ENCODE results near the gene EDC3.

The EDC3 gene

DNA sequence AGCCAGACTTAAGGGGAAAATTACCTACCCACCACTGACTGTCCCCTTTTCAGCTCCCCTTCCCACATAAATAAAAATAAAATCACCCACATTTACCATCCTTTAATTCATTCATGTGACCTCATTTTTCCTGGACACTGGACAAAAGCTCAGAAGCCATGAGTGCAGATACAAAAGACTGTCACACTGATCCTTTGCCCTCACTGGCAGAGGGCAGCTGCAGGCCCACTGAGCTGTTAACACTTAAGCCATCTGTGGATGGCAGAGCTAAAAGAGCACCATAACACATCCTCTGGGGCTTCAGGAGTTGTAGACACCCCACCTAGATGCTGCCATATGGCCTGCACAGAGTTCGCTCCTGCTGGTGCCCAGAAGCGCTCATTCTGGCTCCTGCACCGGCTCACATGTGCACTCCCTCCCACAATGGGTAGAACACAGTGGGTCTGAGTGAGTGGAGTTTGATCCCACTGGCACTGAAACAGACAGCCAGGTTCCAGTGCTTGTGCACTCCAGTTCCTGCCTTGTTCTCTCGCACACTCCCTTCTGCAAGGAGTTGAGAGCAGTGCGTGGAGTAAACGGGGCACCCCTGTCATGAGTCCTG, 38.8 kb downstream of the EDC3 start:
- Mint-ChIP-seq H3K27me3 (no peaks in the 10 kb centered on the region), H3K4me3 (no peak overlapping the region), H3K36me3 (ENCODE audit: insufficient read depth) (no peaks in the 10 kb centered on the region), H3K9me3 (no peaks in the 10 kb centered on the region), H3K4me1 (ENCODE audit: low read depth in 2 of 2) (peaks cover 10 to 23% of the 10 kb centered on the region in 2 donors), H3K27ac (peak overlapping the region in 1 of 2 donors; percentile 29)
- DNase-seq (no peak), ATAC-seq (replicated peaks) (no peak)

DNA sequence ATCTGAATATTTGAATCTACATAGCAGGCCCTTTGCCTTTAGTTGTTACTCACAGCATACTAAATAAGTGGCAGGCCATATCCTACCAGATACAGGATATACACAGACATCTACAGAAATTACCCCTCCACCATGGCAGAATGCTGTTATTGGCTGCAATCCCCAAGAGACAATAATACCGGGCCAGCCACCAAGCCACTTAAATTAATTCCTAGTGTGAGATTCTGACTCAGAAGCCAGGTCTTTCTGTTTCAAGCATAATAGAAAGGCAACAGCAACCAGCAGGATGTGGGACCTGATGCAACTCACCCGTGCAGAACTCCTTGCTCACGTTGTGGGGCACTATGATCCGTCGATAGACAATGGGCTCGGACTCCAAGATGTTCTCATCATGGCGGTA, 40.4 kb downstream of the EDC3 start:
- Mint-ChIP-seq H3K27ac (no peak overlapping the region), H3K36me3 (ENCODE audit: insufficient read depth) (no peaks in the 10 kb centered on the region), H3K4me3 (no peak overlapping the region), H3K27me3 (no peaks in the 10 kb centered on the region), H3K9me3 (no peaks in the 10 kb centered on the region), H3K4me1 (ENCODE audit: low read depth in 2 of 2) (peaks cover 10 to 22% of the 10 kb centered on the region in 2 donors)
- no peak for ATAC-seq (replicated peaks)
- no peak for DNase-seq

DNA sequence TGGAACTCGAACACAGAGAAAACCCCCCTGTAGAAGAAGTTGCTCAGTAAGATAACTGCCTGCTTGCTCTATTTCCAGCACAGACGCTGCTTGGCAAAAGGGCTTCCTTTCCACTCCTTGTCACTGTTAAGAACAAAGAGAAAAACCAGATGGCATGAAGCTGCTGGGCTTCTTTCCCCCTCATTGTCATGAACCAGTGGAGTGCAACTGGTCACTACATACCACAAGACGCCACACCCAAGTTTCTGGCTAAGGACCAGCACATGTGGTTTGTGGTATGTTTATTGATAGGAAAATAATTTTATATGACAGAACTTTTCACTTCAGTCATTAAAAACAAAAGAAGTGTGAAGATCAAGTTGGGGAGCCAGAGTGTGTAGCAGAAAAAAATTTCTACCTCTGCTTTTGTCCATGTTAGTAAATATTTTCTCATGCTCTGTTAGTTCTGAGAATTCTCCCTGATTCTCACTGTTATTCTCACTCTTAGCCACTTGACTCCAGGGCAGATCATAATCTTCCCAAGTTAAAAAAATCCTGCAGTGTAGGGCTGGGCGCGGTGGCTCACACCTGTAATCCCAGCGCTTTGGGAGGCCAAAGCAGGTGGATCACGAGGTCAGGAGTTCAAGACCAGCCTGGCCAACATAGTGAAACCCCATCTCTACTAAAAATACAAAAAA, 42.3 kb downstream of the EDC3 start:
- no peaks in the 10 kb centered on the region for H3K9me3 Mint-ChIP-seq
- H3K4me3 Mint-ChIP-seq: no peak overlapping the region
- H3K36me3 Mint-ChIP-seq (ENCODE audit: insufficient read depth): peaks cover 9% of the 10 kb centered on the region
- ATAC-seq (replicated peaks): no peak
- peak overlapping the region in 1 of 2 donors; percentile 49 for H3K27ac Mint-ChIP-seq
- DNase-seq: no peak
- peaks cover 14 to 28% of the 10 kb centered on the region in 2 donors for H3K4me1 Mint-ChIP-seq (ENCODE audit: low read depth in 2 of 2)
- H3K27me3 Mint-ChIP-seq: no peaks in the 10 kb centered on the region

DNA sequence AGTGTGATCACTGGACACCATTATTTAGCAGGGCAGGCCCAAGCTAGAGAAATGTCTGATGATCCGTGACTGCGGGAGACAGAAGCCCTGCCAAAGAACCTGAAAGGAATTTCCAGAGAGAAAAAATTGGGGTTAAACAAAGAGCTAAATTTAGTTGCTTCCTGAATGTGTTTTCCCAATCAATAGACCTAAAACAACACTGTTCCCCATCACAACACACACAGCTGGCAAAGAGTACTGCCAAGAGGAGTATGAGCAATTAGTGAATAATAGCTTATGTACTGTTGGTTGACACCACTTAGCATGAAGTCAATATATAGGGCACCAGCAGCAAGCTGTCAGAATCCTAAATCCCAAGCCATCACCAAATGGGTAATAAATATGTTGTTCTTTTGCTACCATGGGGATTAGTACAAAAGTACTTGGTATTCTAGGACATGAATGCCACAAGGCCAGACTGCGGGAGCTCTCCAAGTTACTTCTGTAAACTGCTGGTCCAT, 44.5 kb downstream of the EDC3 start:
- DNase-seq: no peak
- H3K36me3 Mint-ChIP-seq (ENCODE audit: insufficient read depth): peaks cover 9% of the 10 kb centered on the region
- ATAC-seq (replicated peaks): no peak
- H3K9me3 Mint-ChIP-seq: no peaks in the 10 kb centered on the region
- no peak overlapping the region for H3K27ac Mint-ChIP-seq
- H3K27me3 Mint-ChIP-seq: no peaks in the 10 kb centered on the region
- H3K4me1 Mint-ChIP-seq (ENCODE audit: low read depth in 2 of 2): peaks cover 14 to 23% of the 10 kb centered on the region in 2 donors
- H3K4me3 Mint-ChIP-seq: no peak overlapping the region

DNA sequence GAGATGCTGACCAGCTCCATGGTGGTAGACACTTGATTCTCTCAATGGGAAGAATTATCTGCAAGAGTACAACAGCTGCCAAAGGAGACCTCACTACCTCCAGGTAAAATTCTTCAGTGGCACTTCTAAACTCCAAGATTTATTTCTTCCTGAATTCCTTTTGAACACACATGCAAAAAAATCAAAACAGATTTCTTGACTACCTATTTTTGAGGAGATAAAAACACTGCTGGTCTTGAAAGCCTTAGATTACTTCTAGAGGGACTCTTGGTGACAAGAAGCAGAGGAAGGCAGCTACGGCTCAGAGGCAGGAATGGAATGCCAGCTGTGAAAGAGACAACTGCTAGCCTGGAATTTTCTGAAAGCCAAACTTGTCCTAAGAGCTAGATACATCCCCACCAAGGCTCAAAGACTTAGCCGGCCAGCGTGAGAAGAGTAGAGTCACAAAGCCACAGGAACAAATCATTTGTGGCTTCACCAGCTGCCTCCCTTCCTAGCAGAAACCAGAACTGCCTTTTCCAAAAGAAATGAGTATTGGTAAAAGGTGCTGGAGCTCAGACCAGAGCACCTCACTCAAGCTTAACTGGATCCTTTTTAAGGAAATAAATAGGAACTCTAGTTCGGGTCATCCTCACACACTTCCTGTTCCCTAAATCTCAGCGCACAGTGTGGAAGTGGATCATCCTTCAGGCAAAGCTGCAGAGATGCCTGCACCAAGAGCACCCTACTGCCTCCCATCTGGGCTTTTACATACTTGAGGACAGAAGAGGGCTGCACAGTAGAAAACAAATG, 47.6 kb downstream of the EDC3 start:
- Mint-ChIP-seq H3K4me1 (ENCODE audit: low read depth in 2 of 2) (peaks cover 13 to 16% of the 10 kb centered on the region in 2 donors), H3K36me3 (ENCODE audit: insufficient read depth) (peaks cover 9% of the 10 kb centered on the region), H3K4me3 (no peak overlapping the region), H3K27ac (no peak overlapping the region), H3K9me3 (no peaks in the 10 kb centered on the region), H3K27me3 (no peaks in the 10 kb centered on the region)
- no peak for ATAC-seq (replicated peaks)
- DNase-seq: no peak

DNA sequence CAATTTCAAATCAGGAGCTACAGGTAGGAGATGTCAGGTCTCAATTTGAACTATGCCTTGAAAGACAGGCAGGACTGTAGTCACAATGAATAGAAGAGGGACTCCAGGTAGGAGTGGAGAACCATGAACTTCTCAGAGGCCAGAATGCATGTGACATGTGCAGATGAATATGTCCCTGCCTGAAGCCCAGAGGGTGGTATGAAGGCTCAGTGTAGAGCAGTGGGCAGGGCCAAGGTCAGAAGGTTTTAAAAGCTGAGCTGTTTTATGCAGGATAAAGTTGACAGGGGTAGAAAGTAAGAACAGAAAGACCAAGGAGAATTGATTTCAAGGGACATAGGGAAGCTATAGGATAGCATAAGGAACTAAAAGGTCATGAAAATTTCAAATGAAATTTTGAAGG, 49.3 kb downstream of the EDC3 start:
- ATAC-seq (replicated peaks): no peak
- Mint-ChIP-seq H3K27ac (no peak overlapping the region), H3K9me3 (no peaks in the 10 kb centered on the region), H3K4me1 (ENCODE audit: low read depth in 2 of 2) (peaks cover 11 to 21% of the 10 kb centered on the region in 2 donors), H3K36me3 (ENCODE audit: insufficient read depth) (peaks cover 9% of the 10 kb centered on the region), H3K27me3 (no peaks in the 10 kb centered on the region), H3K4me3 (no peak overlapping the region)
- DNase-seq: no peak

DNA sequence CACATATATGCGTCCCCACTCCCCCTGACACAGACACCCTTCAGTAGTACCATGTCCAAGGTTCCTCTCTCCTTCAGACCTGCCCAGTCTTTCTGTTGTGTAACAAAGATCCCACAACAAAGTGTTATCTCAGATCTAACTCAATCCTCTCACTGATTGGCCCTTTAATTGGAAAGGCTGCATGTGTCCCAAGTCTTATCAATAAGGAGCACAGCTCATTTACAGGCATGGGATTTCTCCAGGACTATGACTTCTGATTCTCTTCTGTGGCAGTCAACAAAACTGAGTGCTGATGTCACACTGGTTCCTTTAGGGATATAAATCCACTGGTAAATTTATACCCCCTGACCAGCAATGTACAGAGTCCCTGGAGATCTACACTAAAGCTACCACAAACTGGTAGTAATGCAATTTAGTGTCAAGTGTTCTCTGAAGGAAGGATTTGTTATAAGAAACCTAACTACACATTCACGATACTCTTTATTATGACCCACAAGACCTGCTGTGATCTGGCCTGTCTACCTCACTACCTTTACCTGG, 52.1 kb downstream of the EDC3 start:
- ATAC-seq (replicated peaks) (no peak), DNase-seq (no peak)
- H3K27ac Mint-ChIP-seq: peak overlapping the region; percentile 56 to 85
- peaks cover 11% of the 10 kb centered on the region for H3K36me3 Mint-ChIP-seq (ENCODE audit: insufficient read depth)
- no peak overlapping the region for H3K4me3 Mint-ChIP-seq
- H3K9me3 Mint-ChIP-seq: no peaks in the 10 kb centered on the region
- H3K27me3 Mint-ChIP-seq: no peaks in the 10 kb centered on the region
- peaks cover 8 to 13% of the 10 kb centered on the region in 2 donors for H3K4me1 Mint-ChIP-seq (ENCODE audit: low read depth in 2 of 2)

DNA sequence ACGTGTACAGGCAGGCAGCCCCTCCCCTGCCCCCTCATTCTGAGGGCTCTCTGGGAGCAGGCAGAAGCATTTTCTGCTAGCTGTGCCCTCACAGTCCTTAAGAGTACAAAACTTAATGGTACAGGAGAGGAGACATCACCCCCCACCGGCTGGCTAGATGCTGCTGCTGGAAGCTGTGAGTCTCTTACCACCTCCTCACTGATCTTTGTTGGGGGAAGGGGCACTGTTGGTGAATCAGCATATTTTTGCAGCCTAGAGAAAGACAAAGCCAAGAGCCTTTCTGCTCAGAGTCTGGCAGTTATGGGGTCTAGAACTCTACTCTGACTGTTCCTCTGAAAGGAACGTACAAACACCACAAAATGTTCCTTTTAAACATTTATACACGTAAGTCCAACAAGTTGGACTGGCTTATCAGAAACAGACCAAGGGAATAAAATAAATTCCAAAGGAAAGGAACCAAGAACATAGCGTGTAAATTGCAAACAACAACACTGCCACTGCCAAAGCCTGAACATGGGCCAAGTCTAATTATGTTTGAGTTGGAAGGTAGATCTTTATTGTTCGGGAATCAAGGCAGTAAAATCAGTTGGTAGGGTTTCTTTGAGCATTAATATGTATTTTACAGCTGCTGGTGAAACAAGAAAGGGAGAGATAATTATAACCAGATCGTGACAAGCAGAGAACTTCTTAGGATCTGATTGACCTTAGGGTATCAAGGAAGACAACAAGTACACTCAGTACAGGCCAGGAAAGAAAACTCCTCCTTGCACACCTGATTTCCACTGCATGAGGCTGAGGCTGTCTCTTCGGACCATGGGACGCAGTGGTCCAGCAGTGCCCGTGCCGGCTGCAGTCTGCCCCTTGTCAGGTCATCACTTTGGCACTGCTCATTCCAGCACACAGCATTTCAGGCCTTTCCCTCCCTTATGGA, 52.8 kb downstream of the EDC3 start:
- no peaks in the 10 kb centered on the region for H3K9me3 Mint-ChIP-seq
- no peak for DNase-seq
- peaks cover 6 to 9% of the 10 kb centered on the region in 2 donors for H3K4me1 Mint-ChIP-seq (ENCODE audit: low read depth in 2 of 2)
- H3K27me3 Mint-ChIP-seq: no peaks in the 10 kb centered on the region
- peak overlapping the region in 1 of 2 donors; percentile 56 for H3K27ac Mint-ChIP-seq
- peaks cover 18% of the 10 kb centered on the region for H3K36me3 Mint-ChIP-seq (ENCODE audit: insufficient read depth)
- ATAC-seq (replicated peaks): no peak
- H3K4me3 Mint-ChIP-seq: no peak overlapping the region

DNA sequence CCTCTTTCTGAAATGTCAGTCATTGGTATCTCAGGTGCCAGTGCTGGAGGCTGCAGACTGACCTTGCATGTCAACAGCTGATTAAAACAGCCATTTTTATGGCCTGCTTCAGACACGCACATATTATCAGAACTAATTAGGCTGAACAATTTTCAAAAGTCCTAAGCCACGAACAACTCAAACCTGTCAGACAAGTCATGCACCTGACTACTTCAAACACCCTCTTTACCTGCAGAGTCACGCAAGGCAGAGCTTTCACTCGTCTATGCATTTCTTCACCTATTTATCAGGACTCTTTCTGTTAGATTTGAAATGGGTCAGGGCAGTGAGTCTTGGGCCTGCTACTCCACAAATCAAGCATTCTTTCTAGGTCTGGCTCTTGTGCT, 53.5 kb downstream of the EDC3 start:
- Mint-ChIP-seq H3K4me3 (no peak overlapping the region), H3K4me1 (ENCODE audit: low read depth in 2 of 2) (peaks cover 6 to 9% of the 10 kb centered on the region in 2 donors), H3K27ac (peak overlapping the region in 1 of 2 donors; percentile 25), H3K36me3 (ENCODE audit: insufficient read depth) (peaks cover 18% of the 10 kb centered on the region), H3K9me3 (no peaks in the 10 kb centered on the region), H3K27me3 (no peaks in the 10 kb centered on the region)
- ATAC-seq (replicated peaks) (no peak), DNase-seq (no peak)

DNA sequence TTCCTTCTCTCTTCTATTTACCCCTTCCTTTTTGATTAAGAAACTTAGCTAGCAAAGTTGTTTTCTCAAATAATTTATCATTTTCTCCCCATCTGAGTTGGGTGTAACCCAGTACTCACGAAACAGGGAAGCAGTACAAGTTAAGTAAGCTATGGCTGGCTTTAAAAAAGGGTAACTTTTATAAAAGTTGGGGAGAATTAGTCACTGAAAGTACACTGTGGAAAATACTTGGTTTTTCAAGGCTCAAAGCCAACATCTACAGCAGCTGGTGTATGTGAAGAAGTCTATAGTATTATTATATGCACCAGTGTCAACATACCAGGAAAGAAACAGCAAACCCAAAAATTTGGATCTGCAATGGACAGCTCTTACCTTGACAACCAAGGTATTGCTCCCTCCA, 54.7 kb downstream of the EDC3 start:
- peaks cover 26% of the 10 kb centered on the region for H3K36me3 Mint-ChIP-seq (ENCODE audit: insufficient read depth)
- no peak overlapping the region for H3K4me3 Mint-ChIP-seq
- H3K27ac Mint-ChIP-seq: peak overlapping the region; percentile 57 to 67
- H3K4me1 Mint-ChIP-seq (ENCODE audit: low read depth in 2 of 2): peaks cover 3 to 5% of the 10 kb centered on the region in 2 donors
- no peaks in the 10 kb centered on the region for H3K27me3 Mint-ChIP-seq
- ATAC-seq (replicated peaks): no peak
- no peaks in the 10 kb centered on the region for H3K9me3 Mint-ChIP-seq
- no peak for DNase-seq

DNA sequence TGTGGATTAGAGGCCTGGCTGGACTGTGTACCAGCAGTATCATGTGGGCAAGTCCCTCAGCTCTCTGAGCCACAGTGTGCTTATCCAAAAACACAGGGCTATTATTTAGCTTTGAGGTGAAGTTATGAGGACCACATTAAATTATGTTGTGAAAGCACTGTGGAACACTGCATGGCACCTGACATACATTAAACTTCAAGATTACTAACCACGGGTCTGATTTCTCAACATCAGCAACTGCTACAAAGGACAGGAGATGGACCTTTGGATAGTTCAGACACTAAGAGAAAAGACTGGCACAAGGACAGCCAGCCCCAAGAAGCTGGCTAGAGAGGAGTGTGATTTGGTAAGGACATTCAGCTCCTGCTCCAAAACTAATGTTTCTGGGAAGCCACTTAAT, 58.8 kb downstream of the EDC3 start:
- ATAC-seq (replicated peaks): no peak
- Mint-ChIP-seq H3K27ac (no peak overlapping the region), H3K27me3 (no peaks in the 10 kb centered on the region), H3K4me1 (ENCODE audit: low read depth in 2 of 2) (peaks cover 0 to under 1% of the 10 kb centered on the region in 2 donors), H3K4me3 (no peak overlapping the region), H3K9me3 (no peaks in the 10 kb centered on the region), H3K36me3 (ENCODE audit: insufficient read depth) (peaks cover 36% of the 10 kb centered on the region)
- no peak for DNase-seq

DNA sequence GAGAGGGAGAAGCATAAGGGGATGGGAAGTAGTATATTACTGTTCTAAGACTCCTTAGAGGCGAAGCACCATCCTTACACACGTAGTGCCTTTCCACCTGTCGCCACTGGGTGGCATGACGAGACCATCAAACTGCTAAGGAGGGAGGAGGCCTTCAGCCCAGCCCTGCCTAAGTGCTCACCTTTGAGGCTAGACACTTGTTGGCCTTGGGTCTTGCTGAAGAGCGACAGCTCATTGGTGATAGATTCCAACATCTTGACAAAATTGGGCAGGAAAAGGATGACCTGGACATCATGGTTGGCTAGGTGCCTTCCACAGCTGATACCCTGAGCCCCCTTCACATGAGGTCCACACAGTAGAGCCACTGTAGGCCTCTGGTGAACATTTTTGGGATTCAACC, 60.6 kb downstream of the EDC3 start:
- Mint-ChIP-seq H3K9me3 (no peaks in the 10 kb centered on the region), H3K4me3 (no peak overlapping the region), H3K36me3 (ENCODE audit: insufficient read depth) (peaks cover 43% of the 10 kb centered on the region), H3K4me1 (ENCODE audit: low read depth in 2 of 2) (peaks cover 0 to 4% of the 10 kb centered on the region in 2 donors), H3K27ac (peak overlapping the region in 1 of 2 donors; percentile 20), H3K27me3 (no peaks in the 10 kb centered on the region)
- ATAC-seq (replicated peaks) (peak; percentile 89), DNase-seq (peak; percentile 64 to 74 (median 66))

DNA sequence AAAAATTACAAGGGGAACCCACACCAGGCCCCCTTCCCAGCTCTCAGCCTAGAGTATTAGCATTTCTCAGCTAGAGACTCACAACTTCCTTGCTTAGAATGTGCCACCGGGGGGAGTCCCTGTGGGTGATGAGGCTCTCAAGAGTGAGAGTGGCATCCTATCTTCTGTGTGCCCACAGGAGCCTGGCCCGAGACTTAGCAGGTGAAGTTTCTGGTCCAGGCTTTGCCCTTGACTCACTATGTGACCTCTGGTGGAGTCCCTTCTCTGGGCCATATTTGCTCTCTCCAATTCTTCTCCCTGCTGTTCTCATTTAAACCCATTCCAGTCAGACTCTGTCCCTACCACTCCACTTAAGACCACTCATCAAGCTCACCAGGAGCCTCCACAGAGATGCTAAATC, 62.0 kb downstream of the EDC3 start:
- Mint-ChIP-seq H3K4me1 (ENCODE audit: low read depth in 2 of 2) (peaks cover 0 to 6% of the 10 kb centered on the region in 2 donors), H3K4me3 (no peak overlapping the region), H3K27me3 (no peaks in the 10 kb centered on the region), H3K9me3 (no peaks in the 10 kb centered on the region), H3K27ac (no peak overlapping the region), H3K36me3 (ENCODE audit: insufficient read depth) (peaks cover 48% of the 10 kb centered on the region)
- ATAC-seq (replicated peaks) (no peak), DNase-seq (no peak)
